HepG2 (cell line): Measurements from ENCODE around the gene ERC1. TPM values are rescaled to one million over a fixed set of nuclear protein-coding genes. Genes with fewer than 3 reads are reported as not detected.
"Not testable (repeated sequence)": the region's sequence is repeated elsewhere in the genome, so short reads cannot be mapped to it uniquely, and the experiment has no call there.

Experiments used
- ATAC-seq: fragments of 200-7000 bp; cut with Tn5 transposase; 3 replicates; pipeline ENCODE4 v1.9.1; 2020; ENCODE audit warnings: mild to moderate bottlenecking, moderate library complexity
- BruUV-seq: library from RNA; stranded (reverse); fragments of 400-500 nt; replicated peaks from 2 replicates; lab custom pipeline; 2021; lab: Mats Ljungman, UMichigan
- CTCF ChIA-PET: fragments of 300-600 bp; formaldehyde crosslinking; extraction: SDS; loops from one replicate; lab custom pipeline; 2021; ENCODE audit warnings: low total read pairs, inconsistent platforms, low intra/inter-chr PET ratio; lab: Yijun Ruan, JAX
- POLR2A ChIA-PET: fragments of 350-600 bp; sonication (Branson Sonifier 250); formaldehyde crosslinking; loops from one replicate; lab custom pipeline; 2020; ENCODE audit warnings: antibody characterized with exemption, inconsistent platforms; lab: Yijun Ruan, JAX
- DNase-seq: peaks from one replicate; pipeline ENCODE4 v3.0.0-alpha.2; 2015; ENCODE audit warnings: low spot score
- FAIRE-seq: peaks from 3 replicates; lab custom pipeline; 2011; peaks lifted over from hg19 to GRCh38; lab: Jason Lieb, UNC
- H2AFZ ChIP-seq: one replicate; pipeline ENCODE4 v1.6.1; 2011; ENCODE audit warnings: low read length, inconsistent platforms
- H3K27ac ChIP-seq: fragments of 300-600 bp; 3 replicates; pipeline ENCODE4 v1.8.0; 2011; ENCODE audit warnings: mixed run types, mild to moderate bottlenecking, mixed read lengths, low read length, inconsistent platforms; ENCODE audit not compliant: insufficient read depth; ENCODE audit errors: extremely low read length
- H3K27me3 ChIP-seq, 2 experiments: fragments of 200-600 bp in 1 of 2; 2 replicates in 1 of 2; 3 replicates in 1 of 2; pipeline versions ENCODE4 v1.6.0 to v1.8.0; 2011; ENCODE audit warnings: low read length in 2 of 2, mild to moderate bottlenecking in 2 of 2, moderate library complexity in 2 of 2, inconsistent platforms in 1 of 2; ENCODE audit not compliant: insufficient read depth in 2 of 2, control insufficient read depth in 1 of 2
- H3K36me3 ChIP-seq, 2 experiments: fragments of 200-600 bp in 1 of 2; replicated peaks in 1 of 2; 2 replicates in 1 of 2; 3 replicates in 1 of 2; pipeline versions ENCODE4 v1.5.1 to v1.8.0; 2011; ENCODE audit warnings: low read length in 2 of 2, inconsistent platforms in 1 of 2; ENCODE audit not compliant: insufficient read depth in 2 of 2, control insufficient read depth in 1 of 2
- H3K4me1 ChIP-seq: 2 replicates; pipeline ENCODE4 v1.5.1; 2012; ENCODE audit warnings: low read length, inconsistent platforms; ENCODE audit not compliant: insufficient read depth
- H3K4me2 ChIP-seq: 2 replicates; pipeline ENCODE4 v1.6.0; 2011; ENCODE audit warnings: low read depth, low read length, inconsistent platforms
- H3K4me3 ChIP-seq, 3 experiments: fragments of 200-600 bp in 1 of 3; sonication (generic), shearing (Covaris generic) in 1 of 3; replicated peaks in 1 of 3; 2 replicates each; pipeline ENCODE4 v1.5.1; 2011 to 2016; ENCODE audit warnings: low read length in 3 of 3, inconsistent platforms in 2 of 3, low read depth in 2 of 3, mild to moderate bottlenecking in 2 of 3, control low read depth in 1 of 3, mixed read lengths in 1 of 3; ENCODE audit not compliant: insufficient read depth in 1 of 3
- H3K79me2 ChIP-seq: one replicate; pipeline ENCODE4 v1.6.1; 2011; ENCODE audit warnings: low read length, inconsistent platforms; ENCODE audit not compliant: insufficient read depth
- H3K9ac ChIP-seq: 2 replicates; pipeline ENCODE4 v1.6.0; 2011; ENCODE audit warnings: mild to moderate bottlenecking, low read depth, low read length, inconsistent platforms; ENCODE audit not compliant: insufficient read depth
- H3K9me3 ChIP-seq: 2 replicates; pipeline ENCODE4 v1.5.1; 2012; ENCODE audit warnings: mild to moderate bottlenecking, low read length
- H4K20me1 ChIP-seq: 2 replicates; pipeline ENCODE4 v1.6.0; 2011; ENCODE audit warnings: inconsistent platforms, mild to moderate bottlenecking, low read length, moderate library complexity; ENCODE audit not compliant: insufficient read depth
- BCL6 ChIP-seq: IDR thresholded peaks from 2 replicates; pipeline ENCODE4 v1.6.1; 2016; ENCODE audit warnings: missing genetic modification reagents, missing compliant biosample characterization
- DMAP1 ChIP-seq: IDR thresholded peaks from 2 replicates; pipeline ENCODE4 v1.6.1; 2016
- HNRNPL ChIP-seq: fragments of 200-400 bp; formaldehyde crosslinking; IDR thresholded peaks from 2 replicates; pipeline ENCODE4 v1.6.1; 2017; ENCODE audit warnings: mild to moderate bottlenecking, low read depth, low read length
- REXO4 ChIP-seq: sonication (generic); formaldehyde crosslinking; IDR thresholded peaks from 2 replicates; pipeline ENCODE4 v1.8.0; 2022; ENCODE audit warnings: missing genetic modification reagents, mild to moderate bottlenecking, borderline replicate concordance
- SIN3B ChIP-seq: fragments of 150-350 bp; IDR thresholded peaks from 2 replicates; pipeline ENCODE4 v1.6.1; 2014; ENCODE audit warnings: low read length
- STAG1 ChIP-seq: sonication (generic); formaldehyde crosslinking; IDR thresholded peaks from 2 replicates; pipeline ENCODE4 v1.4.0; 2020; ENCODE audit warnings: missing genetic modification reagents
- ZFX ChIP-seq: sonication (generic); formaldehyde crosslinking; IDR thresholded peaks from 2 replicates; pipeline ENCODE4 v1.4.0; 2020; ENCODE audit warnings: mild to moderate bottlenecking, low read depth, missing genetic modification reagents, moderate library complexity
- ZNF354B ChIP-seq: sonication (generic); formaldehyde crosslinking; IDR thresholded peaks from 2 replicates; pipeline ENCODE4 v1.8.0; 2022; ENCODE audit warnings: mild to moderate bottlenecking, missing genetic modification reagents
- ZNF451 ChIP-seq: sonication (generic); formaldehyde crosslinking; IDR thresholded peaks from 2 replicates; pipeline ENCODE4 v1.5.0; 2020; ENCODE audit warnings: mild to moderate bottlenecking, missing genetic modification reagents
- ZNF552 ChIP-seq: sonication (generic); formaldehyde crosslinking; IDR thresholded peaks from 2 replicates; pipeline ENCODE4 v1.9.0; 2022; ENCODE audit warnings: missing genetic modification reagents, mild to moderate bottlenecking, borderline replicate concordance
- ZNF569 ChIP-seq: sonication (generic); formaldehyde crosslinking; IDR thresholded peaks from 2 replicates; pipeline ENCODE4 v1.5.0; 2020; ENCODE audit warnings: mild to moderate bottlenecking, missing genetic modification reagents, moderate library complexity, borderline replicate concordance
- WGBS: methylation state at CpG from one replicate; pipeline ENCODE4 v1.1.6; 2017; ENCODE audit warnings: low lambda C conversion rate; 5-methylcytosine and 5-hydroxymethylcytosine counted together
- in situ Hi-C: cut with HindIII; loops from 2 replicates; pipeline ENCODE4 v1.10.0; 2017; ENCODE audit warnings: low pct_unique_long_range_greater_than_20kb; ENCODE audit not compliant: extremely low pct_ligation_motif_present
- intact Hi-C: fragments of 100-400 bp; cut with micrococcal nuclease; formaldehyde crosslinking; loops from one replicate; pipeline ENCODE4 v1.10.0; 2022; ENCODE audit not compliant: unreplicated experiment
- polyA plus RNA-seq, 8 experiments: library from polyadenylated mRNA; depleted of rRNA in 3 of 8; stranded (reverse) in 7 of 8; unstranded in 1 of 8; fragments of >200 nt; fragmentation: Illumina TruSeq in 4 of 8; extraction: Trizol in 4 of 8; gene quantifications; 2 replicates each; pipeline versions ENCODE4 v1.2.1 to v1.2.3, GENCODE V29; 2011 to 2016; ENCODE audit warnings: low read depth in 4 of 8, missing spikeins in 1 of 8, mixed read lengths in 1 of 8; ENCODE audit not compliant: insufficient read depth in 1 of 8
- total RNA-seq, 5 experiments: library from RNA; depleted of rRNA; stranded (reverse); fragments of >200 nt; fragmentation: Illumina TruSeq; extraction: Trizol; gene quantifications; 2 replicates each; pipeline ENCODE4 v1.2.3, GENCODE V29; 2016; ENCODE audit warnings: low read depth in 1 of 5
- TF ChIP-seq, protein P1 (sequence below): sonication (generic); formaldehyde crosslinking; IDR thresholded peaks from 2 replicates; pipeline ENCODE4 v1.4.0; 2020; ENCODE audit warnings: low read depth, missing genetic modification reagents
- TF ChIP-seq, protein P2 (sequence below), 2 experiments: sonication (generic) in 1 of 2; formaldehyde crosslinking in 1 of 2; IDR thresholded peaks; 2 replicates each; pipeline versions ENCODE4 v1.4.0 to v1.6.1; 2018 to 2020; ENCODE audit warnings: missing genetic modification reagents in 2 of 2, borderline replicate concordance in 1 of 2, low read depth in 1 of 2, mild to moderate bottlenecking in 1 of 2, missing biosample characterization in 1 of 2

Gene ERC1
- total and polyA plus RNA-seq, 2 of the 13 experiments (the other 11 are each of a cell fraction or from before 2014, with no cell fraction given) = 6.1 to 12.4 TPM

DNA sequence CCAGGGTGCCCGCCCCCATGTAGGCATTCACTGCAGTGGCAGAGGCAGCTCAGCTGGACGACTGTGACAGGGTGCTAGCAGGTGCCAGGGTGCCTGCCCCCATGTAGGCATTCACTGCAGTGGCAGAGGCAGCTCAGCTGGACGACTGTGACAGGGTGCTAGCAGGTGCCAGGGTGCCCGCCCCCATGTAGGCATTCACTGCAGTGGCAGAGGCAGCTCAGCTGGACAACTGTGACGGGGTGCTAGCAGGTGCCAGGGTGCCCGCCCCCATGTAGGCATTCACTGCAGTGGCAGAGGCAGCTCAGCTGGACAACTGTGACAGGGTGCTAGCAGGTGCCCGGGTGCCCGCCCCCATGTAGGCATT is 348.1 kb downstream of the ERC1 start:
- WGBS = no CpG with 5 or more reads among the region's 8 CpGs
- not testable (repeated sequence) for H3K36me3 ChIP-seq, H3K9me3 ChIP-seq, H3K79me2 ChIP-seq, FAIRE-seq
- TF ChIP-seq HNRNPL = peak; percentile 88
- TF ChIP-seq, all 625 proteins: peak for 1; not testable (repeated sequence) for 624
- H3K4me2 ChIP-seq, H2AFZ ChIP-seq, BruUV-seq, CTCF ChIA-PET, H3K4me3 ChIP-seq, DNase-seq, H3K9ac ChIP-seq, in situ Hi-C loops, ATAC-seq, intact Hi-C loops, H3K27ac ChIP-seq, H3K27me3 ChIP-seq, POLR2A ChIA-PET, H4K20me1 ChIP-seq: not testable (repeated sequence)
- H3K4me1 ChIP-seq = peaks cover 14% of the 10 kb centered on the region

GRCh38 chr12:1339618-1340319 is 348.7 kb downstream of the ERC1 start:
- no peak overlapping the region for H3K27ac ChIP-seq
- no peaks in the 10 kb centered on the region; a peak in 1 of 5 replicates for H3K36me3 ChIP-seq
- ChIA-PET POLR2A (no interaction called here), CTCF (no interaction called here)
- no peaks in the 10 kb centered on the region for H3K79me2 ChIP-seq
- DNase-seq (no peak), ATAC-seq (peak; percentile 44), FAIRE-seq (no peak)
- no peak overlapping the region for H3K4me3 ChIP-seq
- no peak overlapping the region for H3K9ac ChIP-seq
- 98% methylated on average over 6 of the region's 7 CpGs for WGBS
- intact Hi-C loops (no loop called here), in situ Hi-C loops (no loop called here)
- H4K20me1 ChIP-seq = no peaks in the 10 kb centered on the region
- BruUV-seq = no TSS peak
- H3K27me3 ChIP-seq = no peaks in the 10 kb centered on the region
- peaks cover 14% of the 10 kb centered on the region for H3K4me1 ChIP-seq
- no peaks in the 10 kb centered on the region for H3K9me3 ChIP-seq
- H3K4me2 ChIP-seq = no peak overlapping the region
- no peak overlapping the region for H2AFZ ChIP-seq
- TF ChIP-seq DMAP1 (no peak), ZNF569 (CRISPR knock-in tag) (no peak), ZNF354B (no peak), ZFX (no peak), ZNF552 (CRISPR knock-in tag) (no peak), REXO4 (CRISPR knock-in tag) (no peak), STAG1 (CRISPR knock-in tag) (no peak), ZNF451 (CRISPR knock-in tag) (no peak), SIN3B (no peak), BCL6 (CRISPR knock-in tag) (no peak)
- TF ChIP-seq, protein P1, sequence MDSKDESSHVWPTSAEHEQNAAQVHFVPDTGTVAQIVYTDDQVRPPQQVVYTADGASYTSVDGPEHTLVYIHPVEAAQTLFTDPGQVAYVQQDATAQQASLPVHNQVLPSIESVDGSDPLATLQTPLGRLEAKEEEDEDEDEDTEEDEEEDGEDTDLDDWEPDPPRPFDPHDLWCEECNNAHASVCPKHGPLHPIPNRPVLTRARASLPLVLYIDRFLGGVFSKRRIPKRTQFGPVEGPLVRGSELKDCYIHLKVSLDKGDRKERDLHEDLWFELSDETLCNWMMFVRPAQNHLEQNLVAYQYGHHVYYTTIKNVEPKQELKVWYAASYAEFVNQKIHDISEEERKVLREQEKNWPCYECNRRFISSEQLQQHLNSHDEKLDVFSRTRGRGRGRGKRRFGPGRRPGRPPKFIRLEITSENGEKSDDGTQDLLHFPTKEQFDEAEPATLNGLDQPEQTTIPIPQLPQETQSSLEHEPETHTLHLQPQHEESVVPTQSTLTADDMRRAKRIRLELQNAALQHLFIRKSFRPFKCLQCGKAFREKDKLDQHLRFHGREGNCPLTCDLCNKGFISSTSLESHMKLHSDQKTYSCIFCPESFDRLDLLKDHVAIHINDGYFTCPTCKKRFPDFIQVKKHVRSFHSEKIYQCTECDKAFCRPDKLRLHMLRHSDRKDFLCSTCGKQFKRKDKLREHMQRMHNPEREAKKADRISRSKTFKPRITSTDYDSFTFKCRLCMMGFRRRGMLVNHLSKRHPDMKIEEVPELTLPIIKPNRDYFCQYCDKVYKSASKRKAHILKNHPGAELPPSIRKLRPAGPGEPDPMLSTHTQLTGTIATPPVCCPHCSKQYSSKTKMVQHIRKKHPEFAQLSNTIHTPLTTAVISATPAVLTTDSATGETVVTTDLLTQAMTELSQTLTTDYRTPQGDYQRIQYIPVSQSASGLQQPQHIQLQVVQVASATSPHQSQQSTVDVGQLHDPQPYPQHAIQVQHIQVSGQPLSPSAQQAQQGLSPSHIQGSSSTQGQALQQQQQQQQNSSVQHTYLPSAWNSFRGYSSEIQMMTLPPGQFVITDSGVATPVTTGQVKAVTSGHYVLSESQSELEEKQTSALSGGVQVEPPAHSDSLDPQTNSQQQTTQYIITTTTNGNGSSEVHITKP (CRISPR knock-in tag) = no peak
- TF ChIP-seq, protein P2, sequence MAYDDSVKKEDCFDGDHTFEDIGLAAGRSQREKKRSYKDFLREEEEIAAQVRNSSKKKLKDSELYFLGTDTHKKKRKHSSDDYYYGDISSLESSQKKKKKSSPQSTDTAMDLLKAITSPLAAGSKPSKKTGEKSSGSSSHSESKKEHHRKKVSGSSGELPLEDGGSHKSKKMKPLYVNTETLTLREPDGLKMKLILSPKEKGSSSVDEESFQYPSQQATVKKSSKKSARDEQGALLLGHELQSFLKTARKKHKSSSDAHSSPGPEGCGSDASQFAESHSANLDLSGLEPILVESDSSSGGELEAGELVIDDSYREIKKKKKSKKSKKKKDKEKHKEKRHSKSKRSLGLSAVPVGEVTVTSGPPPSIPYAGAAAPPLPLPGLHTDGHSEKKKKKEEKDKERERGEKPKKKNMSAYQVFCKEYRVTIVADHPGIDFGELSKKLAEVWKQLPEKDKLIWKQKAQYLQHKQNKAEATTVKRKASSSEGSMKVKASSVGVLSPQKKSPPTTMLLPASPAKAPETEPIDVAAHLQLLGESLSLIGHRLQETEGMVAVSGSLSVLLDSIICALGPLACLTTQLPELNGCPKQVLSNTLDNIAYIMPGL (CRISPR knock-in tag; IDR thresholded peaks at IDR 0.05; ENCODE audit: borderline replicate concordance in 1 of 2, low read depth in 1 of 2) = no peak
